ENCODE results near the gene RIMS3.
"Not testable (repeated sequence)": the region's sequence is repeated elsewhere in the genome, so short reads cannot be mapped to it uniquely, and the experiment has no call there.

The RIMS3 gene

GRCh38 chr1:40651138-40651857 is 14.2 kb downstream of the RIMS3 start:
- no peak for DNase-seq

- DNase-seq: no peak
These were observed 15.4 kb downstream of the RIMS3 start for GRCh38 chr1:40650075-40650474.

GRCh38 chr1:40649592-40649930 is 15.9 kb downstream of the RIMS3 start:
- peak; percentile 57 for DNase-seq

- peak; percentile 39 for DNase-seq
These were observed 16.4 kb downstream of the RIMS3 start for GRCh38 chr1:40648928-40649591.

GRCh38 chr1:40648200-40648599 is 17.3 kb downstream of the RIMS3 start:
- DNase-seq: no peak

GRCh38 chr1:40646315-40646714 is 19.2 kb downstream of the RIMS3 start:
- DNase-seq: no peak

GRCh38 chr1:40645118-40645680 is 20.3 kb downstream of the RIMS3 start:
- no peak for DNase-seq

- DNase-seq: no peak
These were observed 23.8 kb downstream of the RIMS3 start for GRCh38 chr1:40641601-40642242.

GRCh38 chr1:40640314-40641076 is 25.0 kb downstream of the RIMS3 start:
- DNase-seq: no peak

- DNase-seq: no peak
These were observed 27.1 kb downstream of the RIMS3 start for GRCh38 chr1:40638097-40639036.

- DNase-seq: no peak
These were observed 27.9 kb downstream of the RIMS3 start for GRCh38 chr1:40637470-40638007.

- no peak for DNase-seq
These were observed 28.7 kb downstream of the RIMS3 start for GRCh38 chr1:40636777-40637176.

- DNase-seq: no peak
These were observed 29.6 kb downstream of the RIMS3 start for GRCh38 chr1:40635763-40636500.

- DNase-seq: no peak
These were observed 30.4 kb downstream of the RIMS3 start for GRCh38 chr1:40634901-40635655.

- no peak for DNase-seq
These were observed 31.5 kb downstream of the RIMS3 start for GRCh38 chr1:40633931-40634376.

- DNase-seq: no peak
These were observed 32.0 kb downstream of the RIMS3 start for GRCh38 chr1:40633523-40633922.

GRCh38 chr1:40630488-40631223 is 34.8 kb downstream of the RIMS3 start:
- DNase-seq: peak; percentile 51

GRCh38 chr1:40629546-40629945 is 35.9 kb downstream of the RIMS3 start:
- not testable (repeated sequence) for DNase-seq

GRCh38 chr1:40628903-40629292 is 36.6 kb downstream of the RIMS3 start:
- no peak for DNase-seq
